ENCODE results near the gene TRMT61A.

TRMT61A gene

DNA sequence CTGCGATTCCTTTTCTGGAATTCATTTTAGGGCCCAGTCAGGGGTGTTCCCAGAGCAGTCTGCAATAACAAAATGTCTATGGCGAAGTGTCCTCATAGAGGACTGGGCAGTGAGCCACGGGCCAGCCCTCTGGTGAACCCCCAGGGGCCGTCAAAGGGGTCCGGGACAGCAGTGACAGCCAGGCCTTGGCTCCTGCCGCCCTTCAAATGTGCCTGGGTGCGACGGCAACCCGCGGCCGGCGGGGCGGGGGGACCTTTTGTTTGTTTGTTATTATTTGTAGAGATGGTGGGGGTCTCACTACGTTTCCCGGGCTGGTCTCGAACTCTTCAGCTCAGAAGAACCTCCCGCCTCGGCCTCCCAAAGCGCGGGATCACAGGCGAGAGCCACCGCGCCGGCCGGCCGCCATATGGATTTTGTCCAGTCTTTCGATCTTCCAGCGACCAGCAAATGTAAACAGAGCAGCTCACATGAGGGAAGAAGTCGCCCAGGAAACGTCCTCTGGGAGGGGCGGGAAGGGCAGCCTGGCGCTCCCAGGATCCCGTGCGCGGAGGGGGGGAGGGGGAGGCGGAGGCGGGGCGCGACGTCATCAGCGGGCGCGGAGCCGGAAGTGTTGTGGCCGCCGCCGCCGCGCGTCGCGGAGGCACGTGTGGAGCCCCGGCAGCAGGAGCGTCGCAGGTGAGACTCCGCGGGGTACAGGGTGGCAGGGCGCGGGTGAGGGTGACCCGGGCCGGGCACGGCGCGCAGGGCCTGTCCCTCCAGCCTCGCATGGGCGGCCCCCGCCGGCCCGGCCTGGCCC, at the start of gene TRMT61A:
Gene TRMT61A (plus strand): TSS at position 610 of the 796 bp plus-strand sequence. CDS start 783 bp downstream, outside the sequence.
- peak; percentile 81 for DNase-seq

DNA sequence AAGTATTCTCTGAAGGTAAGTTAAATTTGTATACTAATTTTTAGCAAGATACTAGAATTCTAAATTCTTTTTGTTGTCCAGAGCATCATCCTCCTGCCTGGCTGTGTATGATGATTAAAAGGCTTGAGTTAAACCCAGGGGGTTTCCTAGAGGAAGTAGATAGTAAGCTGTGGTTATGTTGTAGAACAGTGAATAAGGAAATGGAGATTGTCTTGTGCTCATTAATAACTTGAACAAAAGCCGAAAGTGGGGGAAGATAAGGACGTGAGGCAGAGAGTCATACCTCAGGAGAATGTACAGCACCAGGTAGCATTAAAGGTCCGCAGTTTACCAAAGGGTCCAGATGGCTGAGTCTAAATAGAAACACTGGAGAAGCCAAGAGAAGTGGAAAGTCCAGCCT, 48.4 kb upstream of the TRMT61A start:
- no peak for DNase-seq

DNA sequence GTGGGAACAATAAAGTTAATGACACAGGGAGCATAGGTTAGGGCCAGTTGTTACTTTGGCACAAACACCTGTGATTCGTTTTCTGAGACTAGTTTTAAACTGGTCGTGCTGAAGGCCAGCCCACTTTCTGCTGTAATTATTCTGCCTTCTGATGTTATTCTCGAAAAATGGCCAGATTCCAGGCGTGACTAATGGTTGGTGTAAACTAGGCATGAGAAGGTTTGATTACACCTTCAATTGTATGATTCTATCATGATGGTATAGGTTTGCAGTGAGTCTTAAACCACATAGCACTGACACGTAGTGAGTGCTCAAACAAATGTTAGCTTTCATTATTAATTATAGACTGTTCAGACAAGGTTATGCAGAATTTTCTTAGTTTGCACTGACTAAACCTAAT, 45.4 kb upstream of the TRMT61A start:
- no peak for DNase-seq

DNA sequence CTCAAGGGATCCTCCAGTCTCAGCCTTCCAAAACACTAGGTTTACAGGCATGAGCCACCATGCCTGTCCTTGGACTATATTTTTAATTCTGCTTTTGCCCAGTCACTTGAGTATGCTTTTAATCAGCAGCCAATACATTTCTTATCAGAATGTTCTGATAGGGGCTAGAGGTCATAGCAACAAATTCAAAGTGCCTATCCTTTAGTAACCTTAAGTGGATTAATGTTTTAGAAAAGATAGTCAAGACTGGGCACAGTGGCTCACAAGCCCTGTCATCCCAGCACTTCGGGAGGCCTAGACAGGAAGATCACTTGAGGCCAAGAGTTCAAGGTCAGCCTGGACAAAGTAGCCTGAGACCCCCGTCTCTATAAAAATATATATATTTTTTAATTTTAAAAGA, 43.5 kb upstream of the TRMT61A start:
- no peak for DNase-seq

DNA sequence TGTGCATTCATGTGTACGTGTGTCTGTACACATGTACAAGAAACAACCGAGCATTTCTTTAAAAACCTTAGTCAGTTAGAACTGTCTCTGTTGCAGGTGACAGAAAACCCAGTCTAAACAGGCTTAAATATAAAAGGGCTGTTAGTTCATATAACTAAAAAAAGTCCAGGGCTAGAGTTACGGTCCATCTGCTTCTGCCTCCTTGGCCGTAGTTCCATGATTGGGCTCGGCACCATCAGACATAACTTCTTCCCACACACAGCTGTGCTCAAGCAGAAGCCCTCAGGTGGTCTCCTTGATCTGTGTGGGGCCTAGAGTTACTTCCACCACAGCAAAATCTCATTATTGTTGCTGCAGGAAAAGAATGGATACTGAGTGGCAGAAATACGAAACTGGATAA, 40.9 kb upstream of the TRMT61A start:
- DNase-seq = no peak

DNA sequence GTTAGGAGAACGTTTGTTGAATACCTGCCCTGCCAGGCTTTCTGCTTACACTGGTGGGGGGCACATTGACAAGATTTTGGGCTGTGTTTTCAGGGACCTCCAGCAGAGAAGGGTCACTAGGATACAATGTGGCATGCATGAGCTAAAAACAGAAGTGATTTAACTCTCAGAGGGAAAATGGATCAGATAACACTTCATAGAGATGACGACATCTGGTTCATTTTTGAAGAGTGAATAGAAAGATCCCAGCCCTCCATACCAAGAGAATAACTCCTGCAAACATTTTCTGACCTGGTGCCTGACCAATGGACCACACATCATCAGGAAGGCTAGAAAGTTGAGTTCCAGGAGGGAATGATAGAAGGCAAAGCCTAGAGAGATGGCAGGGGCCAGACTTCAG, 40.0 kb upstream of the TRMT61A start:
- no peak for DNase-seq

DNA sequence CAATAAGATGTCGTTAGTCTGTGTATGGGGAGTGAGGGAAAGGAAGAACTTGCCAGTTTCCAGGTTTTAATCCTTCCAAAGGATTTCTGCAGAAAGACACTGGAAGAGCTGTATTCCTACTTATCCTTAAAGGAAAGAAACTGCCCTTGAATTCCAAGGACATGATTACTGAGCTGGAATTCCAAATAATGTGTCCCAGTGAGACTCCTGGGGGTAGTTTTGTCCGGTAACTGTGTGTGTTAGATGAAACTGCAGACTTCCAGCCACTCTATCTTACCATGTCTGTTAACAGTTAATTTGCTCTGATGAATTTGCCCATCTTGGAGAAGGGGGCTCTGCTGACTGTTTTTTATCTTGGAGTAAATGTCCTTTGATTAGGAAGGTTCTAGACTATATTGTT, 39.4 kb upstream of the TRMT61A start:
- no peak for DNase-seq

DNA sequence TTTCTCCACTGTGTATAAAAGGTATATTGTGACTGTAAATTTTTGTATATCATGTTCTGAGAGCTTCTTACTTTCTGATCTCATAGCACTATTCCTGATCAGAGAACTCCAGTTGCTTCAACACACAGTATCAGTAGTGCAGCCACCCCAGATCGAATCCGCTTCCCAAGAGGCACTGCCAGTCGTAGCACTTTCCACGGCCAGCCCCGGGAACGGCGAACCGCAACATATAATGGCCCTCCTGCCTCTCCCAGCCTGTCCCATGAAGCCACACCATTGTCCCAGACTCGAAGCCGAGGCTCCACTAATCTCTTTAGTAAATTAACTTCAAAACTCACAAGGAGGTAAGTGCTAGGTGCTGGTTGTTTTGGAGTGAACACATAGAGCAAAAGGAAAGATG, 37.3 kb upstream of the TRMT61A start:
- DNase-seq = no peak

DNA sequence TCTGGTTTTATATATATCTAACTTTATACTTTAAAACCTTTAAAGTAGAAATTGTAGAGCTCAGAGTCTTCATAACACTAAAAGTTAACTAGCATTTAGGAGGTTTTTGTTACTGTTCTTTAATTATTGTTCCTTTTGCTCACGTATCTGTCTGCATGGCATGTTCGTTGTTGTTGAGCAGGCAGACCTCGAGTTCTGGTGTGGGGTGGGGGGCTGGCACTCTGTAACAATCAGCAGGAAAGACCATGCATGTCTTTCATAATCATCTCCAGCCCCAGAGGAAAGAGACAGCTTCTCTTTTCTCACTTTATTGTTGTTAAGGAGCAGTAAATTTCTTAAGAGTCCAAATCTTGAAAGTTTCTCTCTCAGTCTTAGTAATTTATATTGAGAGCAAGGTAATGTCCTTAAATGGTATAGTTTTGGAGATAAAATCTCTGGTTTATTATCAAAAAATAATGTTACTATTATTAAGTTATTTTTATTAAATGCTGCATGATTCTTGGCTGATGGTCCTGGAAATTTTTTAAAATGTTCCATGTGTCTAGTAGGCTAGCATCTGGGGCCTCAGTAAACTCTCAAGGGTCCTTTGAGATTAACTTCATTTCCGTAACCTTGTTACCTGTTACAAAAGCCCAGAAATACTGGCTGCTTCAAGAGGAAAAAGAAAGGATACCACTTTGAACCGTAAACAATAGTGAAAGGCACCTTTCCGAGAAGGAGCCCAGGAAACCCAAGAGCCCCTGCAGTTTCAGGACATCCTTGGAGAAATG, 36.7 kb upstream of the TRMT61A start:
- no peak for DNase-seq

- DNase-seq = no peak
These were observed 33.1 kb upstream of the TRMT61A start for GRCh38 chr14:103495854-103496253.

DNA sequence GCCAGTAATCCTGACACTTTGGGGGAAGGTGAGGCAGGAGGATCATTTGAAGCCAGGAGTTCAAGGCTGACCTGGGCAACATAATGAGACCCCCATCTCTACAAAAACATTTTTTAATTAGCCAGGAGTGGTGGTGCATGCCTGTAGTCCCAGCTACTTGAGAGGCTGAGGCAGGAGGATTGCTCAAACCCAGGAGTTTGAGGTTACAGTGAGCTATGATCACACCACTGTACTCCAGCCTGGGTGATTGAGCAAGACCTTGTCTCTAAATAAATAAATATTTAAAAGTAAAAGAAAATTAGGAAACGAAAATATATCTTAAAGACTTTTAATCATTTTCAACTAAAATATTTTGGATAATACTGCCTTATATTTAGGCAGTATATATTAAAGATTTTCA, 32.2 kb upstream of the TRMT61A start:
- DNase-seq = no peak

DNA sequence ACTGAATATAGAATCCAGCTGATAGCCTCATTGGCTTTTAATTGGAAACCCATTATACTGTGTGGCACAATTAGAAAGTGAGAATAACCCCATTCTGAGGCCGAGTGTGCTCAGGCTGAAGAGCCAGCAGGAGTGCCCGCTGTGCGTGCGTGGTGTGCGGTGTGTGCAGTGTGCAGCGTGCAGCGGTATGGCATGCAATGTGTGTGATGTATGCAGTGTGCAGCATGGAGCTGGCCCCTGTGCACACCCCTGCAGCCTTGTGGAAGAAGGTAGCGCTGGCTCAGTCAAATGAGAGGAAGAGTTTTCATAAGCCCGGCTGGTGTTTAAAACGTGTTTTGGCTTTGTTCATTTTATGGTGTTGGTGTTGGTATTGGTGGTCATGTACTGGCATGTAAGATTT, 29.3 kb upstream of the TRMT61A start:
- no peak for DNase-seq

- DNase-seq = peak; percentile 68
These were observed 28.6 kb upstream of the TRMT61A start for GRCh38 chr14:103500148-103500990.

- no peak for DNase-seq
These were observed 27.7 kb upstream of the TRMT61A start for GRCh38 chr14:103501041-103501870.

- no peak for DNase-seq
These were observed 26.9 kb upstream of the TRMT61A start for GRCh38 chr14:103501921-103502669.

GRCh38 chr14:103502877-103503276, 26.1 kb upstream of the TRMT61A start:
- no peak for DNase-seq

GRCh38 chr14:103503296-103503695, 25.7 kb upstream of the TRMT61A start:
- DNase-seq = no peak

DNA sequence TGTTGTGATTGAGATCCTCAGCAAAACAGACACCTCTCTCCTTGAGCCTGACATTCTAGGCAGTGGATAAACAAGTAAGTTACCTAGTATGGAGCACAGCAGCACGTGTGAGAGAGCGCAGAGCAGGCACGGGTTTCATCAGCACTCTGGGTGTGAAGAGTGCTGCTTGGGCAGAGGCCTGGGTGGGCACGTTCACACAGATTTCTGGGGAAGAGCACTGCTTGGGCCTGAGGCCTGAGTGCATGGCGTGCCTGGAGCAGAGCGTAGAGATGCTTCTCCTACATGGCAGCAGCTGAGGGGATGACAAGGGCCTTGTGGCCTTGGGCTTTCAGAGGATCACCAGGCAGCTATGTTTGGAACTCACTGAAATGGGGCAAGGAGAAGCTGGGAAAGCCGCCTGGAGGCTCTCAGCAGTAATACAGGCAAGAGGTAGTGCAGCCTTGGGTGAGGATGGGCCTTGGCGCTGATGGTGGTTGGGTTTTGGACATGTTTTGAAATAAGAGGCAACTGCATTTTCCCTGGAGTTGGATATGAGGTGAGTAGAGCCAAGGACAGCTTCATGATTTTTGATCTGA, 23.9 kb upstream of the TRMT61A start:
- no peak for DNase-seq

DNA sequence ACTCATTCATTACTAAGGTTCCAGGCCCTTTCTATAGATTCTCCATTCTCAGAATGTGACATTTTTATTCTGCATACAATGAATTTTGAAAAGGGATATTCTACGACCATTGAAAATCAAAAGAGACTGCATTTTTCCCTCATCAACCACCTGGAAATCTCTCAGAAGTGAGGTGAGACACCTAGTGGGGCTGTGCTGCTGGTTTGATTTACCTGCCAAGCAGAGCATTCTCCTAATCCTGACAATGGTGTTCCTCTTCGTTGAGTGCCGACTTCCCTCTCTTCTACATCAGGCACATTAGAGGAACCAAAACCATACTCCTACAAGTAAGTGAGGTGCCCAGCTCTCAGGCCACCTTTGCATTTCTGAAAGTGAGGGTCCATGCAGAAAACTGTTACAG, 21.2 kb upstream of the TRMT61A start:
- no peak for DNase-seq

DNA sequence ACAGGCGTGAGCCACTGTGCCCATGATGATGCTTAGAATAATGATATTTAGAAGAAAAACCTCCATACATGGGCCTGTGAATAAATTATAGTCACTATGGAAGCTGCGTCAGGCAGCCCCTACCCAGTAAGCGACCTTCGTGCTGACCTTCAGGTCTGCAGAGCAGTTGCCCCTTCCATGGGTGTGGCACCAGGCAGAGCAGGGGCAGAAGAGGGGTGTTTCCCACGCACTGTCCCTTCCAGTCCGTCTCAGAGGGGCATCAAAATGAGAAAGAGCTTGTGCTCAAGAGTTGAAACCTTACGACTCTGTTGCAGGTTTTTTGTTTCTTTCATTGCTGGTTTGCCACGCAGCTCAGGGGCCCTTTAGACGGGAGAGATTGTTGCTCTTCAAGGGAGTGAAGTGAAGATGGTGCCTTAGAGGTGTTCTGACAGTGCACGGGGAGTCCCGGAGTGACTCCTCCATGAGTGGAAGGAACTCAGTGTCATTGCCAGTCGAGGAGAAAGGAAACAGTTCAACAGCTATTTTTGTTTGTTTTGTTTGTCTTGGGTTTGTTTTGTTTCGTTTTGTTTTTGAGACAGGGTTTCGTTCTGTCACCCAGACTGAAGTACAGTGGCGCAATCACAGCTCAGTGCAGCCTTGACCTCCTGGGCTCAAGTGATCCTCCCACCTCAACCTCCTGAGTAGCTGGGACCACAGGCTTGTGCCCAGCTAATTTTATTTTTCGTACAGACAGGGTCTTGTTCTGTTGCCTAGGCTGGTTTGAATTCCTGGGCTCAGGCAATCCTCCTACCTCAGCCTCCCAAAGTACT, 20.3 kb upstream of the TRMT61A start:
- no peak for DNase-seq

Data from CD4-positive, alpha-beta T cell treated with Interleukin-15 for 1 hour (primary cell).